Epidermal melanocyte (primary cell): Measurements from ENCODE around the gene CCNK.

Source experiments
- DNase-seq: peaks from one replicate; pipeline ENCODE4 v3.0.0; 2011; ENCODE audit warnings: low spot score; ENCODE audit not compliant: insufficient read length

Gene CCNK

GRCh38 chr14:99466758-99467157 lies 14.5 kb upstream of the CCNK start:
- no peak for DNase-seq

GRCh38 chr14:99467336-99468078 lies 13.7 kb upstream of the CCNK start:
- no peak for DNase-seq

GRCh38 chr14:99468081-99468480 lies 13.1 kb upstream of the CCNK start:
- no peak for DNase-seq

GRCh38 chr14:99468836-99469592 lies 12.2 kb upstream of the CCNK start:
- DNase-seq: no peak

GRCh38 chr14:99471731-99472130 lies 9.5 kb upstream of the CCNK start:
- no peak for DNase-seq

- DNase-seq: no peak
Observed at GRCh38 chr14:99472937-99473336, 8.3 kb upstream of the CCNK start.

GRCh38 chr14:99473458-99473857 lies 7.8 kb upstream of the CCNK start:
- DNase-seq: no peak

- DNase-seq: no peak
Observed at GRCh38 chr14:99475179-99475578, 6.0 kb upstream of the CCNK start.

GRCh38 chr14:99475660-99476059 lies 5.5 kb upstream of the CCNK start:
- no peak for DNase-seq

GRCh38 chr14:99476864-99477263 lies 4.3 kb upstream of the CCNK start:
- no peak for DNase-seq

GRCh38 chr14:99478128-99478527 lies 3.1 kb upstream of the CCNK start:
- no peak for DNase-seq

GRCh38 chr14:99479160-99479905 lies 1.9 kb upstream of the CCNK start:
- DNase-seq: no peak

- DNase-seq: peak; percentile 29
Observed at GRCh38 chr14:99479906-99480869, 1.0 kb upstream of the CCNK start, which contains the start of gene SETD3. SETD3 (minus strand) TSS chr14:99480859; CDS start chr14:99465805, 15,054 bp downstream.

GRCh38 chr14:99481745-99482099 lies 513 bp downstream of the CCNK start:
- no peak for DNase-seq

- DNase-seq: no peak
Observed at GRCh38 chr14:99484106-99484505, 2.9 kb downstream of the CCNK start.

GRCh38 chr14:99497341-99497740 lies 16.1 kb downstream of the CCNK start:
- DNase-seq: no peak

- no peak for DNase-seq
Observed at GRCh38 chr14:99497894-99498293, 16.7 kb downstream of the CCNK start.

- no peak for DNase-seq
Observed at GRCh38 chr14:99502989-99503421, 21.8 kb downstream of the CCNK start.

- no peak for DNase-seq
Observed at GRCh38 chr14:99503848-99504453, 22.7 kb downstream of the CCNK start.

GRCh38 chr14:99505089-99505488 lies 23.9 kb downstream of the CCNK start:
- DNase-seq: no peak
